PFSK-1 (cell line): ENCODE results near the gene ZNF540.

Experiments
- POLR2AphosphoS5 ChIP-seq: IDR thresholded peaks from 2 replicates; pipeline ENCODE4 v1.6.1; 2012; ENCODE audit warnings: low read depth, mild to moderate bottlenecking, control low read depth, low read length, moderate library complexity
- TAF1 ChIP-seq: IDR thresholded peaks from 2 replicates; pipeline ENCODE4 v1.6.1; 2012; ENCODE audit warnings: low read length, control low read depth, borderline replicate concordance; ENCODE audit not compliant: insufficient read depth
- TF ChIP-seq, protein P1 (sequence below), 2 experiments: IDR thresholded peaks; 2 replicates each; pipeline versions ENCODE4 v1.6.1 to v1.8.0; 2011 to 2012; ENCODE audit warnings: low read depth in 2 of 2, low read length in 2 of 2, control low read depth in 1 of 2, inconsistent platforms in 1 of 2, mild to moderate bottlenecking in 1 of 2, moderate library complexity in 1 of 2; ENCODE audit not compliant: insufficient read depth in 1 of 2

DNA sequence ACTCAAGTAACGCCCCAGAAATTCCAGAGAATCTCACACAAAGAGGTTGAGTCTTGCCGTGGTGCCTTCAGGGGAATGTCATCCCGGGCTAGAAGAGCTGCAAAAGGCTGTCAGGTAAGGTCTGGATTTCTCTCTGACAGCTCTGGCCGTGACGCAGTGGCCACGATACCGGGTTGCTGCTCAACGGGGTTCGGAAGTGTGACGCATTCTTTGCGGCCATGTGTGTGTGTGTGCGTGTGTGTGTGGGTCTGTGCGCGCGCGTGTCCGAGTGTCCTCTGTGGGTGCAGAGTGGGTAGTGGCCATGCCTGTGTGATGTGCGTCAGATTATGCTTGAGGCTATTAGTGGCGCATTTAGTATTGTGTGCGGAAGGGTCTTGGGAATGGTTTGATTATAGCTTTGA lies 306 bp downstream of the ZNF540 start:
- TF ChIP-seq TAF1 (no peak), POLR2AphosphoS5 (no peak)
- TF ChIP-seq, protein P1, sequence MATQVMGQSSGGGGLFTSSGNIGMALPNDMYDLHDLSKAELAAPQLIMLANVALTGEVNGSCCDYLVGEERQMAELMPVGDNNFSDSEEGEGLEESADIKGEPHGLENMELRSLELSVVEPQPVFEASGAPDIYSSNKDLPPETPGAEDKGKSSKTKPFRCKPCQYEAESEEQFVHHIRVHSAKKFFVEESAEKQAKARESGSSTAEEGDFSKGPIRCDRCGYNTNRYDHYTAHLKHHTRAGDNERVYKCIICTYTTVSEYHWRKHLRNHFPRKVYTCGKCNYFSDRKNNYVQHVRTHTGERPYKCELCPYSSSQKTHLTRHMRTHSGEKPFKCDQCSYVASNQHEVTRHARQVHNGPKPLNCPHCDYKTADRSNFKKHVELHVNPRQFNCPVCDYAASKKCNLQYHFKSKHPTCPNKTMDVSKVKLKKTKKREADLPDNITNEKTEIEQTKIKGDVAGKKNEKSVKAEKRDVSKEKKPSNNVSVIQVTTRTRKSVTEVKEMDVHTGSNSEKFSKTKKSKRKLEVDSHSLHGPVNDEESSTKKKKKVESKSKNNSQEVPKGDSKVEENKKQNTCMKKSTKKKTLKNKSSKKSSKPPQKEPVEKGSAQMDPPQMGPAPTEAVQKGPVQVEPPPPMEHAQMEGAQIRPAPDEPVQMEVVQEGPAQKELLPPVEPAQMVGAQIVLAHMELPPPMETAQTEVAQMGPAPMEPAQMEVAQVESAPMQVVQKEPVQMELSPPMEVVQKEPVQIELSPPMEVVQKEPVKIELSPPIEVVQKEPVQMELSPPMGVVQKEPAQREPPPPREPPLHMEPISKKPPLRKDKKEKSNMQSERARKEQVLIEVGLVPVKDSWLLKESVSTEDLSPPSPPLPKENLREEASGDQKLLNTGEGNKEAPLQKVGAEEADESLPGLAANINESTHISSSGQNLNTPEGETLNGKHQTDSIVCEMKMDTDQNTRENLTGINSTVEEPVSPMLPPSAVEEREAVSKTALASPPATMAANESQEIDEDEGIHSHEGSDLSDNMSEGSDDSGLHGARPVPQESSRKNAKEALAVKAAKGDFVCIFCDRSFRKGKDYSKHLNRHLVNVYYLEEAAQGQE (IDR thresholded peaks at IDR 0.05; ENCODE audit: insufficient read depth in 1 of 2, low read depth in 2 of 2, low read length in 2 of 2), result no peak
